HG03280 (cell line): Measurements from ENCODE around the gene P2RX5.

Source experiments
- ATAC-seq: cut with Tn5 transposase; IDR thresholded peaks from one replicate; pipeline ENCODE4 v1.9.1; 2021; ENCODE audit warnings: mild to moderate bottlenecking, moderate library complexity; ENCODE audit not compliant: unreplicated experiment

P2RX5 gene

GRCh38 chr17:3682033-3682432 is 13.9 kb downstream of the P2RX5 start:
- no peak for ATAC-seq

DNA sequence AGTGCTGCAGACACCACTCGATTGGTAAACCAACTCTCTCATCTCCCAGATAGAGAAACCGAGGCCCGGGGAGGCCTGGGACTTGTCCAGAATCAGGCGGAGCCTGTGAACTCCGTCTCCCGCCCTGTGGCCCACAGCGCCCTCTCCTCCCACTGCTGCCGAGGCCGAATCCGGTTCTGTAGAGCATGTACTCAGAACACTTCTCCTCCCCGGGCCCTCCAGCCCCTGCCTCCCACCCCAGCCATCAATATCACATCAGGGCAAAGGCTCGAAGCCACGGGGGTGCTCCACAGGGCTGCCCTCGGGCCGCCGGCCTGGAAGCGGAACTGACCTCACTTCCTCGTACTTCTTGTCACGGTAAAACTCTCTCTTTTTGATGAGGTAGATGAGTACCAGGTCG is 14.4 kb downstream of the P2RX5 start:
- no peak for ATAC-seq

- no peak for ATAC-seq
These were observed 14.9 kb downstream of the P2RX5 start for GRCh38 chr17:3681057-3681456.

- no peak for ATAC-seq
These were observed 16.3 kb downstream of the P2RX5 start for GRCh38 chr17:3679531-3680126.

GRCh38 chr17:3678821-3679530 is 17.0 kb downstream of the P2RX5 start:
- ATAC-seq, result no peak

GRCh38 chr17:3678095-3678820 is 17.7 kb downstream of the P2RX5 start:
- no peak for ATAC-seq

DNA sequence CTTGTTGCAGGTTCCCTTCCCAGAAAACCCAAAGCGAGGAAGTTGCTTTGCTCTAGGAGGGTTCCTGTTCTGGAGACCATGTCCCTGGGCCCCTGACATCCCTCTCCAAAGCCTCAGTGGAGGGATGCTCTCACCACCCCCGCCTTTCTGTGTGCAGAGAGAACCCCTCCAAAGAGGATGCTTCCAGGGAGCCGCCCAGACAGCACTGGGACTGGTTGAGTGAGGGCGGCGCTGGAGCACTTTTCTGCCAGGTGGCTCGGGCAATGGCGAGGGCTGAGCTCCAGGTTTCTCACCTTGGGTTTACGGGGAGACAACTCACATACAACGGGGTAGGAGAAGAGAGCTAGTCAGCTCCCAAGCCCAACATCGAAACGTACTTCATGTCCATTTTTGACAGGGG is 20.1 kb downstream of the P2RX5 start:
- ATAC-seq, result no peak

DNA sequence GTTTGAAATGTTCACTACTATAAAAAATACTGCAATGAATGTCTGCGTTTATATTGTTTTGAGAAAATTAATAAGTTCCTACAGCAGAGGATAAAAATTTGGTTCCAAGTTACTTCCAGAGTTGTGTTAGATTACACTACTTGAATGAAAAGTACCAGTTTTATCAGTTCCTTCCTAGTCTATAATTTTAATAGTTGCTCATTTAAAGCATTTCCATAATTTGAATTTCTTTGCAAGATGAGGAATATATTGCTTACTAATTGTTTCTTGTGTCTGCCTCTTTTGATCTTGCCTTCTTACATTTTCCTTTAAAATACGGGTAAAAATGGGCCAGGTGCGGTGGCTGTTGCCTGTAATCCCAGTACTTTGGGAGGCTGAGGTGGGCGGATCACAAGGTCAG is 23.4 kb downstream of the P2RX5 start:
- no peak for ATAC-seq

- ATAC-seq, result no peak
These were observed 26.4 kb downstream of the P2RX5 start for GRCh38 chr17:3669548-3669947.

DNA sequence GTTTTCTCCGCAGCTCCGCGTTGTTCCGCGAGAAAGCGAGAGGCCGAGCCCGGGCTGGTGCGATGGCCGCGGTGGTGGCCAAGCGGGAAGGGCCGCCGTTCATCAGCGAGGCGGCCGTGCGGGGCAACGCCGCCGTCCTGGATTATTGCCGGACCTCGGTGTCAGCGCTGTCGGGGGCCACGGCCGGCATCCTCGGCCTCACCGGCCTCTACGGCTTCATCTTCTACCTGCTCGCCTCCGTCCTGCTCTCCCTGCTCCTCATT is 26.9 kb downstream of the P2RX5 start:
- ATAC-seq, result peak; percentile 15

DNA sequence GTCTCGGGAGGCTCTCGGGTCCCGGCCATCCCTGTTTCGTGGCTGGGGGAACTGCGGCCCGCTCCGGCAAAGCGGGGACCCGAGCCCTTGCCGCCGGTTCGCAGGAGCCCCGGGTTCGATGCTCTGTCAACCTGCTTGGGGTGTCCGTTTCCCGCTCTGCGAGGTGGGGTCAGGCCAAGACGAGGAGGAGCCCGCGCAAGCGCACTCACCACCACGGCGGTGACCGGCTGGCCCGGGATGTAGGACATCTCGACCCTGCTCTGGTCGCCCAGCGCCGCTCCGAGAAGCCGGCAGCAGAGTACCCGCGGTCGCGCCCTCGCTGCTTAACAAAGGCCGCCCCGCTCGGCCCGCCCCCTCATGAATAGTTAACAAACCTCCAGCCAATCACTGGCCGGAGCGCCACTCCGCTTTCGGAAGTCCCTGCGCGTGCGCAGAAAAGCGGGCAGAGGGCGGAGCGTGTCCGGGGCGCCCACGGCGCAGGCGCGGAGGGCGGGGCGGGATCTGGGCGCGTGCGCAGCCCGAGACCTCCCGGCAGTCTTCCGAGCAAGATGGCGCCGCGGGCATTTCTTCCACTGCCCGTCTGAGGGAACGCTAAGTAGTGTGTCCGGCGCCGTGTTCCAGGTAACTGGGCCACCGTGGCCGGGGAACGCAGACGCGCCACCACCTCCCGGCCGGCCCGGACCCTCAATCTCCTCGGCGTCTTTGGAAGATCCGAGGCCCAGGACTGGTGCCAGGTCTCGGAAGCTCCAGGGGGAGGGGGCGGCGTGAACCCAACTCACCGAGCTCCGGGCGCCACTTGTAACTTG is 27.5 kb downstream of the P2RX5 start, which contains the start of the genes EMC6 and TAX1BP3:
Gene EMC6, plus strand, starts transcription at position 534 of the 806 bp plus-strand sequence. CDS start 335 bp downstream, outside the sequence.
Gene TAX1BP3, minus strand, starts transcription at position 300 of the 806 bp plus-strand sequence. Its CDS starts 52 bp downstream, at position 248.
- ATAC-seq, result peak; percentile 86

GRCh38 chr17:3667366-3668278 is 28.3 kb downstream of the P2RX5 start:
- ATAC-seq, result peak; percentile 4

GRCh38 chr17:3666516-3666915 is 29.4 kb downstream of the P2RX5 start:
- ATAC-seq, result no peak

- ATAC-seq, result no peak
These were observed 30.1 kb downstream of the P2RX5 start for GRCh38 chr17:3665834-3666233.

DNA sequence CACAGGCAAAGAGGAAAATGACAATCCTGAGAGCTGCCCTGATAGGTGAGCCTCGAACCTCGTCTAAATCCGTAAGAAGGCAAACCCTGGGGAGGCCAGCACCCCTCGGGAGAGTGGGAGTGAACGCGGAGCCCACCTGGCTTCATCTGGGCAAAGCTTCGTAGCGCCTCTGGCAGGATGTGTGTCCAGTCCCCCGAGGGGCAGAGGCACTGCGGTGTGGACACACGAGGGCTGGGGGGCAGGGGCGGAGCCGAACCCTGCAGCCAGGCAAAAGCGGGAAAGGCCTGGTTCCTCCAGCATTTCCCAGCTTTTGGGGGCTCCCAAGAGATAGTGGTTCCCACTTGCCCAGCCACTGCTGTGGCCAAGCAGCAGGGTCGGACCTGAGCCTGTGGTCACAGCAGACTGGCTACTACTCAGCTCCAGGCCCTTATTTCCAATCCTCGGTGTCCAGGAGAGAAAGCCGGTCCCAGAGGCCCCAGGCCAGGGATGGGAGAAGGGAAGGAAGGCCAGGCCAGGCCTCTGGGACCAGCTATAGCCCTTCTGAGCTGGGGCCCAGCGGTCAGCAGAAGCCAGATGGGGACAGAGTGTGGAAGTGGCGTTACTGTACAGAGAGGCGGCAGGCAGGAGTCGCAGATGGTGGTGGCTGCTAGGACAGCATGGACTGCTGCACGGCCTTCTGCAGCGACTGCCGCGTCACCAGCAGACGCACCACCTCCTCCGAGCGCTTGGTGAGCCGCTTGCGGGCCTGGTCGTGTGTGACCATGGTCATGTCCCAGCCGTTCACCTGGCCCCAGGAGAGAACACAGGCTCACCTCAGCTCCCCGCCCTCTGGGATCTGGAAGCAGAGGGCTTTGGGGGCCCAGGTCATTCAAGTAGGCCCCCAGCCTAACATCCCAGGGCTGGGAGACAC is 32.6 kb downstream of the P2RX5 start:
- ATAC-seq, result no peak

DNA sequence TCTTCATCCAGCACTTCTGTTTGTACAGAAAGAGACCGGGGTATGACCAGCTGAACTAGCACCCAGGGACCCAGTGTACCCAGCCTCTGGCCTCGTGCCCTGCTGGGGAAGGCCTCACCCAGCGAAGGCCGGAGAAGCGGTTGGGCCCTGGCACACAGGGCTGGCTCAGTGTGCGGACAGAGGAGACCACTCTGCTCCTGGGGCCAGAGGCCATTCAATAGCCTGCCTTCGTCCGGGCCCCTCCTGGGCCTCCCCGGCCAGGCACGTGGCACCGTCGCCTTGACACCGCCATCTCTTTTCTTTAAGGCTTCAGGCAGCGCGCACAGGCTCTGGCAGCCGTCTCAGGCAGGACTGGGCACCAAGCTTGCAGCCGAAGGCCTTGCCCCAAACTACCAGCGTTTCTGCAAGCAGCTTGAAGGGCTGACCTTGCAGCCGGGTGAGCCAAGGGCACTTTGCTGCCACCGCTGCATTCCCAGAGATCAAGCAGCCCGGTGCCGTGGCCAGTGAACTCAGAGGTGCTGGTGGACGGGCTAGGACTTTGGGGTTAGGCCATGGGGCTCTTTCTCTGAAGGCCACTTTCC is 35.6 kb downstream of the P2RX5 start:
- ATAC-seq, result no peak

- ATAC-seq, result no peak
These were observed 36.3 kb downstream of the P2RX5 start for GRCh38 chr17:3659541-3660111.

DNA sequence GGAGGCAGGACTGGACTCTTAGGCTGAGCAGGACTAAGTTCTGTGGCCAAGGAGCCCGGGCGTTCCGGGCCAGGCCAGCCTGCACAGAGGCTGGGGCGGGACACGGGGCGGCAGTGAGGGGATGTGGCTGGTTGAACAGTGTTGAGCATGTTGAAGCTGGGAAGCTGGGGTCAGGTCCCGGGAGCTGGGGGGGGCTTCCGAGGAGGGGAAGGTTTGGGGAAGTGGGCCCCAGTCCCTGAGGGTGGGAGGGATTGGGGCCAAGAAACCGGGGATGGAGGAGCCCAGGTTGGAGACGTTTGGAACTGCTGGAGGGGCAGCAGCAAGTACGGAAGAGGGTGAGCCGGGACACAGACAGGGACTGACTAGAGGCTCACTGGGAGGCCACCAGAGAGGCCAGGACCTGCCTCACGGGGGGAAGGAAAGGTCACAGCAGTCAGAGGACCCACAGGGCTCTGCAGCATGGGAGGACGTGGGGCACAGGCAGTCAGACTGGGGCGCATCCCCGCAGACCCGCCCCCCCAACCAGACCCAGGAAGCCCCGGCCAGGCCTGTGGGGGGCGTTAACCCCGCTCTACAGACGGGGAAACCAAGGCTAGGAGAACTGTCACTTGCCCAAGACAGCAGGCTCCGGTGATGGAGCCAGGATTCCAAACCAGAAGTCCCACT is 37.0 kb downstream of the P2RX5 start:
- ATAC-seq, result no peak
